ENCODE data around the gene SCRT2.
"Not testable (repeated sequence)": the region's sequence is repeated elsewhere in the genome, so short reads cannot be mapped to it uniquely, and the experiment has no call there.

Gene SCRT2

DNA sequence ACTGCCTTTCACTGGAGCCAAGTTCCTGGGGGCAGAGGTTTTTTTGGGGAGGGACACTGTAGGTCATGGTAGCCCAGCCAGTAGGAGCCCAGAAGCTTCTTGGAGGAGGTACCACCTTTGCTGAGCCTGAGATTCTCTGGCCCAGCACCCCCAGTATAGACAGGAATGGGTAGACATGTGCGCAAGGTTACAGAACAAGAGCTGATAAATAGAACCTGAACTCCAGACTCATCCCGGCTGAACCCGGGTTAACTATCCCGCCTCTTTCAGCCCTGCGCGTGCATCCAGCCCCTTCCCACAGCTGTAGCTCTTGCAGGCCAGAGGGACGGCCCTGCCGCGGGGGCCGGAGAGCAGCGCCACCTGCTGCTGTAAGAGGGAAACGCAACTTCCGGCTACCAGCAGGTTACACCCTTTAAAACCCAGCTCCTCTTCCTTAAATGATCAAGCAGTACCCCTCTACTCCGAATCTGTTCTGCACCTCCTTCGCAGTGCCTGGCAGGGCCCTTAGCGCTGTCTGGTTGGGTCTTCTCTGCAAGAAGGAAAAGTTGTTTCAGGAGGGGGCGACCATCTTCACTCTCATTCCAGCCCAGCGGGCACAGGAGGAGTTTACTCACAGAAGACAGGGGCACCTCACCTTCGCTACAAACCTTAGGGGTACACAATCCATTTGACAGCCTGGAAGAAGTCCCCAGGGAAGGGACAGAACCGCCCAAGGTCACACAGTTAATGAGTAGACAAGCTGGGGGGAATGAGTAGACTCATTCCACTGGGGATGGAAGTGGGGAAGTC is 30.1 kb downstream of the SCRT2 start:
- Histone ChIP-seq H3K79me2 (ENCODE audit: low read length) (peaks cover 16% of the 10 kb centered on the region), H2AFZ (ENCODE audit: low read depth, low read length) (no peak overlapping the region), H3K36me3 (replicated peaks; ENCODE audit: low read depth, low read length) (peaks cover 37% of the 10 kb centered on the region), H3K27me3 (ENCODE audit: low read depth, low read length) (no peaks in the 10 kb centered on the region), H3K27ac (ENCODE audit: low read length) (no peak overlapping the region), H3K4me2 (ENCODE audit: low read length) (peak overlapping the region; percentile 25), H4K20me1 (ENCODE audit: insufficient read depth, low read length) (peaks cover 13% of the 10 kb centered on the region; the same call in 1 of the 2 replicates), H3K9me3 (ENCODE audit: insufficient read depth, low read length) (no peaks in the 10 kb centered on the region), H3K4me3 (ENCODE audit: low read length) (no peak overlapping the region), H3K4me1 (ENCODE audit: low read length) (peaks cover 4% of the 10 kb centered on the region; the same call in 1 of the 2 replicates), H3K9ac (ENCODE audit: low read length) (no peak overlapping the region)
- TF ChIP-seq, protein P1, sequence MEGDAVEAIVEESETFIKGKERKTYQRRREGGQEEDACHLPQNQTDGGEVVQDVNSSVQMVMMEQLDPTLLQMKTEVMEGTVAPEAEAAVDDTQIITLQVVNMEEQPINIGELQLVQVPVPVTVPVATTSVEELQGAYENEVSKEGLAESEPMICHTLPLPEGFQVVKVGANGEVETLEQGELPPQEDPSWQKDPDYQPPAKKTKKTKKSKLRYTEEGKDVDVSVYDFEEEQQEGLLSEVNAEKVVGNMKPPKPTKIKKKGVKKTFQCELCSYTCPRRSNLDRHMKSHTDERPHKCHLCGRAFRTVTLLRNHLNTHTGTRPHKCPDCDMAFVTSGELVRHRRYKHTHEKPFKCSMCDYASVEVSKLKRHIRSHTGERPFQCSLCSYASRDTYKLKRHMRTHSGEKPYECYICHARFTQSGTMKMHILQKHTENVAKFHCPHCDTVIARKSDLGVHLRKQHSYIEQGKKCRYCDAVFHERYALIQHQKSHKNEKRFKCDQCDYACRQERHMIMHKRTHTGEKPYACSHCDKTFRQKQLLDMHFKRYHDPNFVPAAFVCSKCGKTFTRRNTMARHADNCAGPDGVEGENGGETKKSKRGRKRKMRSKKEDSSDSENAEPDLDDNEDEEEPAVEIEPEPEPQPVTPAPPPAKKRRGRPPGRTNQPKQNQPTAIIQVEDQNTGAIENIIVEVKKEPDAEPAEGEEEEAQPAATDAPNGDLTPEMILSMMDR (IDR thresholded peaks at IDR 0.05; ENCODE audit: low read depth, low read length), result peak; percentile 96
- no peak for TF ChIP-seq EZH2phosphoT487 (IDR thresholded peaks at IDR 0.05; ENCODE audit: low read depth)

DNA sequence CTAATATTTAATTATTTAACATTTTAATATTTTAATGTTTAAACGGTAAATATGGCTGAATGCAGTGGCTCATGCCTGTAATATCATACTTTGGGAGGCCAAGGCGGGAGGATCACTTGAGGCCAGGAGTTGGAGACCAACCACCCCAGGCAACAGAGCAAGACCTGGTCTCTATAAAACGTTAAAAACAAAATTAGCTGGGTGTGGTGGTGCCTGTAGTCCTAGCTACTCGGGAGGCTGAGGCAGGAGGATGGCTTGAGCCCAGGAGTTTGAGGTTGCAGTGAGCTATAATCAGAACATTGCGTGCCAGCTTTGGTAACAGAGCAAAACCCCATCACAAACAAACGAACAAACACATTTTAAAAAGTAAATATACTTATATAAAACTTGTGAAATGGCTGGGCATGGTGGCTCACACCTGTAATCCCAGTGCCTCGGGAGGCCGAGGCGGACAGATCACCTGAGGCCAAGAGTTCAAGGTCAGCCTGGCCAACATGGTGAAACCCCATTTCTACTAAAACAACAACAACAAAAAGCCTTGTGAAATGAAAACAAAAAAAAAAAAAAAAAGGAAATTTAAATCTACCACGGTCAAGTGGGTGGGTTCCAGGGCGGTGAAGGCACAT is 30.8 kb downstream of the SCRT2 start:
- peaks cover 10% of the 10 kb centered on the region for H3K79me2 ChIP-seq (ENCODE audit: low read length)

DNA sequence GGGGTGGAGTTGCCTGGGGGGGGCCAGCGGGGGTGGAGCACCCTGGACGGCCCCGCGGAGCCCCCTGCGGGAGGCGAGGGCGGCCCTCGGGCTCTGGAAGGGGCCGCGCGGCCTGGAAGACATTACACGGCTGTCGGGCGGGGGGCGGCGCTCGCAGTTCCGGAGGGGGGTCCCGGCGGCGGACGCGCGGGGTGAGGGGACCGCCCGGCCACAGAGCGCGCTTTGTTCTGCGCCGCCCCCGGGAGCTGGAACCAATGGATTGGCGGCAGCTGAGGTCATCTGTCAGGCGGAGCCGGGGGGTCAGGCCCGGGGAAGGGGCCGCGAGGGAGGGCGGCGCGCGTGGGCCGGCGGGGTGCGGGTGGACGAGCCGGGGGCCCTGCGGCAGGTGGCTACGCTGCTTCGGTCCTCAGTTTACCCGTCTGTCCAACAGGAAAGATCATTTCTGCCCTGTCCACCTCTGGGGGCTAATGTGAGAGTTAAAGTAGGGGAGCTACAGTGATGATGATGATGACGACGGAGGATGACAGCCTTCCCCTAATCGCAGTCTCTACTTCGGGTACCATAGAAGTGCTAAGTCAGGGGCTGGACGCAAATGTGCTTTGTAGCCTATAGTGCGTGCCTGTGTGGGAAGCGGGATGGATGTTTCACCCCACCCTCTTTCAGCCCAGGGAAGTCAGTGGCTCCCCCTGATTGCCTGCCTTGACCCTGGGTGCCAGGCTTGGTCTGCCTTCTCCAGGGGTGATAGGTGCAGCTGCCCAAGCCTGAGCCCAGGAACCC is 33.0 kb downstream of the SCRT2 start:
- Histone ChIP-seq H4K20me1 (ENCODE audit: insufficient read depth, low read length) (peaks cover 13% of the 10 kb centered on the region; the same call in 1 of the 2 replicates), H3K36me3 (replicated peaks; ENCODE audit: low read depth, low read length) (peaks cover 13% of the 10 kb centered on the region), H3K9ac (ENCODE audit: low read length) (no peak overlapping the region), H3K9me3 (ENCODE audit: insufficient read depth, low read length) (no peaks in the 10 kb centered on the region), H2AFZ (ENCODE audit: low read depth, low read length) (no peak overlapping the region), H3K4me2 (ENCODE audit: low read length) (no peak overlapping the region), H3K79me2 (ENCODE audit: low read length) (0 out of 2 replicates have a peak, but pooled peaks cover 4% of the 10 kb centered on the region), H3K27ac (ENCODE audit: low read length) (no peak overlapping the region), H3K4me3 (ENCODE audit: low read length) (no peak overlapping the region), H3K27me3 (ENCODE audit: low read depth, low read length) (0 out of 2 replicates have a peak, but pooled peaks cover under 1% of the 10 kb centered on the region), H3K4me1 (ENCODE audit: low read length) (peaks cover 4% of the 10 kb centered on the region; the same call in 1 of the 2 replicates)
- TF ChIP-seq, protein P1 (IDR thresholded peaks at IDR 0.05; ENCODE audit: low read depth, low read length), result no peak
- TF ChIP-seq EZH2phosphoT487 (IDR thresholded peaks at IDR 0.05; ENCODE audit: low read depth), result no peak

More for the DNA sequence above, 30.8 kb downstream of the SCRT2 start:
- Histone ChIP-seq H2AFZ (ENCODE audit: low read depth, low read length) (no peak overlapping the region), H4K20me1 (ENCODE audit: insufficient read depth, low read length) (peaks cover 13% of the 10 kb centered on the region; the same call in 1 of the 2 replicates), H3K4me2 (ENCODE audit: low read length) (no peak overlapping the region), H3K27me3 (ENCODE audit: low read depth, low read length) (no peaks in the 10 kb centered on the region), H3K9ac (ENCODE audit: low read length) (no peak overlapping the region), H3K4me3 (ENCODE audit: low read length) (no peak overlapping the region), H3K36me3 (replicated peaks; ENCODE audit: low read depth, low read length) (peaks cover 31% of the 10 kb centered on the region), H3K9me3 (ENCODE audit: insufficient read depth, low read length) (no peaks in the 10 kb centered on the region), H3K27ac (ENCODE audit: low read length) (no peak overlapping the region), H3K4me1 (ENCODE audit: low read length) (peaks cover 4% of the 10 kb centered on the region; the same call in 1 of the 2 replicates)
- no peak for TF ChIP-seq EZH2phosphoT487 (IDR thresholded peaks at IDR 0.05; ENCODE audit: low read depth)
- TF ChIP-seq, protein P1 (IDR thresholded peaks at IDR 0.05; ENCODE audit: low read depth, low read length), result no peak

DNA sequence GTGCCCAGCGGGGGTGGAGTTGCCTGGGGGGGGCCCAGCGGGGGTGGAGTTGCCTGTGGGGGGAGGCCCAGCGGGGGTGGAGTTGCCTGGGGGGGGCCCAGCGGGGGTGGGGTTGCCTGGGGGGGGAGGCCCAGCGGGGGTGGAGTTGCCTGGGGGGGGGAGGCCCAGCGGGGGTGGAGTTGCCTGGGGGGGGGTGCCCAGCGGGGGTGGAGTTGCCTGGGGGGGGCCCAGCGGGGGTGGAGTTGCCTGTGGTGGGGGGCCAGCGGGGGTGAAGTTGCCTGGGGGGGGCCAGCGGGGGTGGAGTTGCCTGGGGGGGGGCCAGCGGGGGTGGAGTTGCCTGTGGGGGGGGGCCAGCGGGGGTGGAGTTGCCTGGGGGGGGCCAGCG is 33.6 kb downstream of the SCRT2 start:
- not testable (repeated sequence) for H3K4me1 ChIP-seq (ENCODE audit: low read length); H4K20me1 ChIP-seq (ENCODE audit: insufficient read depth, low read length); H3K9me3 ChIP-seq (ENCODE audit: insufficient read depth, low read length); H3K27me3 ChIP-seq (ENCODE audit: low read depth, low read length); H3K9ac ChIP-seq (ENCODE audit: low read length); H2AFZ ChIP-seq (ENCODE audit: low read depth, low read length); H3K4me2 ChIP-seq (ENCODE audit: low read length); H3K27ac ChIP-seq (ENCODE audit: low read length); H3K4me3 ChIP-seq (ENCODE audit: low read length); H3K36me3 ChIP-seq (replicated peaks; ENCODE audit: low read depth, low read length); H3K79me2 ChIP-seq (ENCODE audit: low read length)

Data from OCI-LY3 (cell line).